ENCODE results near the gene PRRT2.

DNA sequence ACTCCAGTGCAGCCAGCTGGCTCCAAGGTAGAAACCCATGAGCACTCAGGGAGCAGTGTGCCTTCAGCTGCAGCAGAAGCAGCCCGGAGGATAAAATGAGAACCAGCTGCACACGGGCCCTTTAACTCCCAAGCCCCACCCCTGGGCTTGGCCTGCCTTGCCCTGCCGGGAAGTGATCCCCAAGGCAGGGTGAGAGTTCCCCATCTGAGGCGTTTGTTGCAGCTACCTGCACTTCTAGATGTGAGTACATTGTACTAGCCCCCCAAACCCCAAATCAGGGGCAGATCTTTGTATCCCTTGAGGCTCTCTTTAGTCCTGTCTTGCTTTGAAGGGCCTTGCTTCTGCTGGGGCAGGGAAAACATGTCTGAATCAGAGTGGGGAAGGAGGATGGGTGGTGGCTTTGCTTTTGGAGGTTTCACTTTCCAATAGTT lies 8.3 kb downstream of the PRRT2 start, which contains the start of gene MVP:
- TF ChIP-seq RARB (CRISPR knock-in tag; IDR thresholded peaks at IDR 0.05), result no peak
- TF ChIP-seq, protein P1, sequence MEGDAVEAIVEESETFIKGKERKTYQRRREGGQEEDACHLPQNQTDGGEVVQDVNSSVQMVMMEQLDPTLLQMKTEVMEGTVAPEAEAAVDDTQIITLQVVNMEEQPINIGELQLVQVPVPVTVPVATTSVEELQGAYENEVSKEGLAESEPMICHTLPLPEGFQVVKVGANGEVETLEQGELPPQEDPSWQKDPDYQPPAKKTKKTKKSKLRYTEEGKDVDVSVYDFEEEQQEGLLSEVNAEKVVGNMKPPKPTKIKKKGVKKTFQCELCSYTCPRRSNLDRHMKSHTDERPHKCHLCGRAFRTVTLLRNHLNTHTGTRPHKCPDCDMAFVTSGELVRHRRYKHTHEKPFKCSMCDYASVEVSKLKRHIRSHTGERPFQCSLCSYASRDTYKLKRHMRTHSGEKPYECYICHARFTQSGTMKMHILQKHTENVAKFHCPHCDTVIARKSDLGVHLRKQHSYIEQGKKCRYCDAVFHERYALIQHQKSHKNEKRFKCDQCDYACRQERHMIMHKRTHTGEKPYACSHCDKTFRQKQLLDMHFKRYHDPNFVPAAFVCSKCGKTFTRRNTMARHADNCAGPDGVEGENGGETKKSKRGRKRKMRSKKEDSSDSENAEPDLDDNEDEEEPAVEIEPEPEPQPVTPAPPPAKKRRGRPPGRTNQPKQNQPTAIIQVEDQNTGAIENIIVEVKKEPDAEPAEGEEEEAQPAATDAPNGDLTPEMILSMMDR (IDR thresholded peaks at IDR 0.05), result no peak
- no peak for TF ChIP-seq BHLHE40 (IDR thresholded peaks at IDR 0.05; ENCODE audit: low read depth, low read length)
- no peak for TF ChIP-seq RFX5 (IDR thresholded peaks at IDR 0.05)
- TF ChIP-seq, protein P2, sequence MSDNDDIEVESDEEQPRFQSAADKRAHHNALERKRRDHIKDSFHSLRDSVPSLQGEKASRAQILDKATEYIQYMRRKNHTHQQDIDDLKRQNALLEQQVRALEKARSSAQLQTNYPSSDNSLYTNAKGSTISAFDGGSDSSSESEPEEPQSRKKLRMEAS (IDR thresholded peaks at IDR 0.05), result peak; percentile 20; the same call in 1 of the 2 replicates
- TF ChIP-seq EP300 (IDR thresholded peaks at IDR 0.05), result no peak
